ENCODE results near the gene SV2B.

DNA sequence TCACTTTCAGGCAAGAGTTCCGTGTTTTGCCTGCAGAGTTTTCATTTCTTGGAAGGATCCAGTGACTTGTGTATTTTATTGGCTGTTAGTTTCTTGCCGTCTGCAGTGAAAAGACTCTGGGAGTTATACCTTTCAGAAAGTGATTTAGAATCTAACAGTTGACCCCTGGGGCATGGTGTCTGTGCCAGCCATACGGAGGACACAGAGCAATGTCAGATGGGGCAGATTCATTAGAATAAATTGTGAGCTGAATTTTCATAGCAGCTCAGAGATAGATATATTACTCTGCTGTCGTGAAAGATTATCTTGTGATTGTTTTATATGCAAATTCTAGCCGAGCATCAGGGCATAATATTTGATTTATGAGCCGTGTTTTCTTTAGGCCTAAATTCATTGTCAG, 131.6 kb downstream of the SV2B start:
- TF ChIP-seq POLR2AphosphoS5 (IDR thresholded peaks at IDR 0.05) (no peak), CTCF (IDR thresholded peaks at IDR 0.05) (no peak)

All from stomach (tissue), 4 donors.